ENCODE data around the gene FAM107B.
"Not testable (repeated sequence)": the region's sequence is repeated elsewhere in the genome, so short reads cannot be mapped to it uniquely, and the experiment has no call there.

FAM107B gene

GRCh38 chr10:14820010-14820774 is 45.5 kb upstream of the FAM107B start:
- no peaks in the 10 kb centered on the region for H3K27me3 ChIP-seq
- H3K36me3 ChIP-seq, result no peaks in the 10 kb centered on the region
- H3K9me3 ChIP-seq, result no peaks in the 10 kb centered on the region
- H3K4me3 ChIP-seq (ENCODE audit: low read depth in 1 of 2, low read length in 1 of 2), result no peak overlapping the region
- peak overlapping the region; percentile 35 for H3K27ac ChIP-seq
- TF ChIP-seq CTCF (IDR thresholded peaks at IDR 0.05), result no peak
- H3K4me1 ChIP-seq (ENCODE audit: control insufficient read depth in 1 of 2, insufficient read depth in 1 of 2, low read depth in 1 of 2, low read length in 1 of 2), result peaks cover 3 to 4% of the 10 kb centered on the region in 2 experiments

GRCh38 chr10:14816717-14817116 is 42.0 kb upstream of the FAM107B start:
- not testable (repeated sequence) for H3K36me3 ChIP-seq; H3K9me3 ChIP-seq; H3K27me3 ChIP-seq; H3K27ac ChIP-seq; H3K4me1 ChIP-seq (ENCODE audit: control insufficient read depth in 1 of 2, insufficient read depth in 1 of 2, low read depth in 1 of 2, low read length in 1 of 2); H3K4me3 ChIP-seq (ENCODE audit: low read depth in 1 of 2, low read length in 1 of 2)

- Histone ChIP-seq H3K4me3 (ENCODE audit: low read depth in 1 of 2, low read length in 1 of 2) (no peak overlapping the region), H3K4me1 (ENCODE audit: control insufficient read depth in 1 of 2, insufficient read depth in 1 of 2, low read depth in 1 of 2, low read length in 1 of 2) (peaks cover 1 to 2% of the 10 kb centered on the region in 2 experiments), H3K36me3 (no peaks in the 10 kb centered on the region), H3K9me3 (no peaks in the 10 kb centered on the region), H3K27me3 (no peaks in the 10 kb centered on the region), H3K27ac (no peak overlapping the region)
- no peak for TF ChIP-seq CTCF (IDR thresholded peaks at IDR 0.05)
Observed at GRCh38 chr10:14815681-14816080, 41.0 kb upstream of the FAM107B start.

GRCh38 chr10:14812271-14812670 is 37.6 kb upstream of the FAM107B start:
- H3K4me3 ChIP-seq (ENCODE audit: low read depth in 1 of 2, low read length in 1 of 2), result no peak overlapping the region
- no peaks in the 10 kb centered on the region for H3K36me3 ChIP-seq
- no peak for TF ChIP-seq CTCF (IDR thresholded peaks at IDR 0.05)
- no peaks in the 10 kb centered on the region for H3K9me3 ChIP-seq
- H3K4me1 ChIP-seq (ENCODE audit: control insufficient read depth in 1 of 2, insufficient read depth in 1 of 2, low read depth in 1 of 2, low read length in 1 of 2), result peaks cover 3 to 6% of the 10 kb centered on the region in 2 experiments
- no peaks in the 10 kb centered on the region for H3K27me3 ChIP-seq
- no peak overlapping the region for H3K27ac ChIP-seq

- Histone ChIP-seq H3K27me3 (no peaks in the 10 kb centered on the region), H3K27ac (no peak overlapping the region), H3K4me3 (ENCODE audit: low read depth in 1 of 2, low read length in 1 of 2) (no peak overlapping the region), H3K4me1 (ENCODE audit: control insufficient read depth in 1 of 2, insufficient read depth in 1 of 2, low read depth in 1 of 2, low read length in 1 of 2) (peaks cover 3 to 6% of the 10 kb centered on the region in 2 experiments), H3K36me3 (no peaks in the 10 kb centered on the region), H3K9me3 (no peaks in the 10 kb centered on the region)
- no peak for TF ChIP-seq CTCF (IDR thresholded peaks at IDR 0.05)
Observed at GRCh38 chr10:14810969-14811953, 36.6 kb upstream of the FAM107B start.
